Measurements from ENCODE around the gene KIAA1191. TPM values are rescaled to one million over a fixed set of nuclear protein-coding genes. Genes with fewer than 3 reads are reported as not detected.
"Not testable (repeated sequence)": the region's sequence is repeated elsewhere in the genome, so short reads cannot be mapped to it uniquely, and the experiment has no call there.

The KIAA1191 gene, protein sequence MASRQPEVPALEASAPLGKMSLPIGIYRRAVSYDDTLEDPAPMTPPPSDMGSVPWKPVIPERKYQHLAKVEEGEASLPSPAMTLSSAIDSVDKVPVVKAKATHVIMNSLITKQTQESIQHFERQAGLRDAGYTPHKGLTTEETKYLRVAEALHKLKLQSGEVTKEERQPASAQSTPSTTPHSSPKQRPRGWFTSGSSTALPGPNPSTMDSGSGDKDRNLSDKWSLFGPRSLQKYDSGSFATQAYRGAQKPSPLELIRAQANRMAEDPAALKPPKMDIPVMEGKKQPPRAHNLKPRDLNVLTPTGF
- total RNA-seq, result 10 to 100 TPM; 77.6 to 96.5 (median 83.3) TPM

DNA sequence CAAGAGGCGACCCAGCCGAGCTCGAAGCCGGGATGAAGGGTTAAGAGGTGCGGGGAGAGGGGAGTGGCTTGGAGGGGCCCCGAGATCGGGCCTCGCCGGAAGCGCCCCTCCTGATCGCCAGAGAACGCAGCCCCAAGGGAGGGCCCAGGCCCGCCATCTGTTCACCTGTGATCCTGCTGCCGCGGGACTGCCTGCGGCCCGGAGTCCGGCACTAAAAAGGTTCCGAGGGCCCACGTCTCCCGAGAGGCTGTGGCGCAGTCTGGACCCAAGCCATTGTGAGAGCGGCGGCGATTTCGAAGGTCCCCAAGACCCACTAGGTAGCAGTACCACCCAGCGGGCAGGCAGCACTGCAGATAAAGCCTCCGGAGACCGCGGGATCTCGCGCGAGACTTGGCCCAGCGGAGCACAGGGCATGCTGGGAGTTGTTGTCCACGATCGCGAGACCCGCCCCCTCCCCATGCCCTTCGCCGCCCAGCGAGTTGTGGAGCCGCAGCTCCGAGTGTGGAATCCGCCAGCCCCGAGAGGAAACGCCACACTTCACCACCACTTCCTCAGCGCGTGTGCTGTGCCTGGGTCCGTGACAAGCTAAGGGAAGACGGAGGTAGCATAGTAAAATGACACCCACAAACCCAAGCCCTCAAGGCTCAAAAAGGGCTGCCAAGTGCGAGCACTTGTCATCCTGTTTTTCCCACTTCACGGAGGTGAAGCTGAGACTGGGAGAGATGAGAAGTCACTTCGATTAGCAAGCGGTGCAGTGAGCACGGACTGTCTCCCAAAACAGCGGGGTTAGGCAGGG is at the start of gene KIAA1191:
TSS of gene KIAA1191 (minus strand) at position 328 of the 796 bp plus-strand sequence. CDS start 2,256 bp downstream, outside the sequence.
- H3K4me1 ChIP-seq, result peaks cover 0 to 26% (median 14%) of the 10 kb centered on the region in 4 donors
- H3K27me3 ChIP-seq, result no peaks in the 10 kb centered on the region
- no peaks in the 10 kb centered on the region for H3K9me3 ChIP-seq
- DNase-seq, result peak; percentile 96 to 99 (median 98)
- peaks cover 0 to 19% (median 0%) of the 10 kb centered on the region in 3 donors for H3K36me3 ChIP-seq
- H3K4me3 ChIP-seq, result peak within 1 kb of the TSS; percentile 82 to 98 (median 90)
- H3K27ac ChIP-seq, result peak within 1 kb of the TSS; percentile 76 to 84 (median 79)
- peak; percentile 77 to 92 for TF ChIP-seq POLR2A (IDR thresholded peaks at IDR 0.05)
- TF ChIP-seq, protein P1, sequence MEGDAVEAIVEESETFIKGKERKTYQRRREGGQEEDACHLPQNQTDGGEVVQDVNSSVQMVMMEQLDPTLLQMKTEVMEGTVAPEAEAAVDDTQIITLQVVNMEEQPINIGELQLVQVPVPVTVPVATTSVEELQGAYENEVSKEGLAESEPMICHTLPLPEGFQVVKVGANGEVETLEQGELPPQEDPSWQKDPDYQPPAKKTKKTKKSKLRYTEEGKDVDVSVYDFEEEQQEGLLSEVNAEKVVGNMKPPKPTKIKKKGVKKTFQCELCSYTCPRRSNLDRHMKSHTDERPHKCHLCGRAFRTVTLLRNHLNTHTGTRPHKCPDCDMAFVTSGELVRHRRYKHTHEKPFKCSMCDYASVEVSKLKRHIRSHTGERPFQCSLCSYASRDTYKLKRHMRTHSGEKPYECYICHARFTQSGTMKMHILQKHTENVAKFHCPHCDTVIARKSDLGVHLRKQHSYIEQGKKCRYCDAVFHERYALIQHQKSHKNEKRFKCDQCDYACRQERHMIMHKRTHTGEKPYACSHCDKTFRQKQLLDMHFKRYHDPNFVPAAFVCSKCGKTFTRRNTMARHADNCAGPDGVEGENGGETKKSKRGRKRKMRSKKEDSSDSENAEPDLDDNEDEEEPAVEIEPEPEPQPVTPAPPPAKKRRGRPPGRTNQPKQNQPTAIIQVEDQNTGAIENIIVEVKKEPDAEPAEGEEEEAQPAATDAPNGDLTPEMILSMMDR (IDR thresholded peaks at IDR 0.05), result peak in 5 of 6 experiments; percentile 7 to 47 (median 25)

DNA sequence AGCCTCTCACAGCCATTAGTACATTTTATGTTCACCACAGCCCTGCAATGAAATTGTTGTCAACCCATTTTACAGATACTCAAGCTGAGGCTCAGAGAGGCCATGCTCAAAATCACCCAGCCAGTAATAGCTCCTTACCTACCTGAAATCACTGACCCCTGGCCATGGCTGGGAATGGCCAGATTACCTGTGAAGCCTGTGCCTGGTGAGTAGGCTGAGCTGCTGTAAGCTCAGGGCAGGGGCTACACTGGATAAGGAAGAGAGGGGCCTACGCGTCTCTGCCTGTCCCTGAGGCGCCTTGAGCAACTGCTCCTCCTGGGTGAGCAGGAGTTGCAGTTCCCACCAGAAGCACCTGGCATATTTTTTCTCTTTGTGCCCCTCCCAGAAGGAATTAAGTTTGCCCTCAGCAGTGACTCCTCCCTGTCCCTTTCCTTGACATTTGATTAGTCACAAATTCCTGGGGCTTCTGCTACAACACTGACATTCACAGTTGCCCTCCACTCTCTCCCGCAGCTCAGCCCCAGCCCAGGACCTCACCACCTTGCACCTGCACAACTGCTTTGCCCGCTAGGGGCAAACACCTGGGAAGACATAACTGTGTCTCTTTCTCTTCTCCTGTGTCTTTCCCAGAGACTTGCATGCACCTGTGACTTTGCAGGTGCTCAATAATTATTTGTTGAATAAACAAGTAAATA is 49.1 kb upstream of the KIAA1191 start:
- H3K36me3 ChIP-seq, result peaks cover 0 to 44% (median 0%) of the 10 kb centered on the region in 3 donors
- TF ChIP-seq, protein P1 (IDR thresholded peaks at IDR 0.05), result peak in 4 of 6 experiments; percentile 17 to 45 (median 26)
- no peak for TF ChIP-seq POLR2A (IDR thresholded peaks at IDR 0.05)
- H3K9me3 ChIP-seq, result no peaks in the 10 kb centered on the region
- H3K4me1 ChIP-seq, result peaks cover 0 to 54% (median 4%) of the 10 kb centered on the region in 4 donors
- peak overlapping the region in 1 of 4 donors; percentile 16 for H3K27ac ChIP-seq
- peak in 1 of 3 donors; percentile 39 for DNase-seq
- H3K4me3 ChIP-seq, result no peak overlapping the region
- no peaks in the 10 kb centered on the region for H3K27me3 ChIP-seq

DNA sequence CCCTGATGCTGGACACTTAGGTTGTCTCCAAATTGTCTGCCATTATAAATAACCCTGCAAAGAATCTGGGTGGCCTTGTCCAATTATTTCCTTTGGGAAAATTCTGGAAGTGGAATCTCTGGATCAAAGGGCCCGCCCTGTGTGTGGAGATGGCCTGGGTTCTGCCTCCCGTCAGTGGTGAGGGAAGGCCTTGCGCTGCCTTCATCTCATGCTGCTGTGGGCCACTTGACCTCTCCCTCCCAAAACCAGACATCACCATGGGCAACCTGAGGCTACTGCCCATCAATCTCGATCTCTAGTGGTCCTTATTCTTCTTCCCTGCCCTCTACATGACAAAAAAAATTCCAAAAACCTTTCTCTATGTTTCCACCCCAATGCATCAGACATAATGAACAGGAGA is 48.2 kb upstream of the KIAA1191 start:
- no peak for DNase-seq
- H3K27ac ChIP-seq, result no peak overlapping the region
- no peaks in the 10 kb centered on the region for H3K27me3 ChIP-seq
- no peak overlapping the region for H3K4me3 ChIP-seq
- TF ChIP-seq, protein P1 (IDR thresholded peaks at IDR 0.05), result no peak
- TF ChIP-seq POLR2A (IDR thresholded peaks at IDR 0.05), result no peak
- H3K9me3 ChIP-seq, result no peaks in the 10 kb centered on the region
- peaks cover 0 to 54% (median 2%) of the 10 kb centered on the region in 4 donors for H3K4me1 ChIP-seq
- H3K36me3 ChIP-seq, result peaks cover 0 to 44% (median 0%) of the 10 kb centered on the region in 3 donors

DNA sequence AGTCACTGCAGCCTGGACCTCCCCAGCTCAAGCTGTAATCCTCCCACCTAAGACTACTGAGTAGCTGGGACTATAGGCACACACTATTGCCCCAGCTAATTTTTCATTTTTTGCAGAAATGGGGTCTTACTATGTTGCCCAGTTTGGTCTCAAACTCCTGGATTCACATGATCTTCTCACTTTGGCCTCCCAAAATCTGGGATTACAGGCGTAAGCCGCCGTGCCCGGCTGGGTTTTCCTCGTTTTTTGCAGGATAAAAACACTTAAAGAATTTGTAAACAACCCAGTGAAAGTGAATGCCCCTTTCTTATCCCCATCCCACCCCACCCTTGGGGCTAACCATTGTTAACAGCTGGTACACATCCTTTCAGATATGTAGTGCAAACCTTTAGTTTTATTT is 47.0 kb upstream of the KIAA1191 start:
- TF ChIP-seq POLR2A (IDR thresholded peaks at IDR 0.05), result no peak
- TF ChIP-seq, protein P1 (IDR thresholded peaks at IDR 0.05), result no peak
- H3K36me3 ChIP-seq, result peaks cover 0 to 44% (median 0%) of the 10 kb centered on the region in 3 donors
- H3K4me1 ChIP-seq, result peaks cover 0 to 47% (median 2%) of the 10 kb centered on the region in 4 donors

DNA sequence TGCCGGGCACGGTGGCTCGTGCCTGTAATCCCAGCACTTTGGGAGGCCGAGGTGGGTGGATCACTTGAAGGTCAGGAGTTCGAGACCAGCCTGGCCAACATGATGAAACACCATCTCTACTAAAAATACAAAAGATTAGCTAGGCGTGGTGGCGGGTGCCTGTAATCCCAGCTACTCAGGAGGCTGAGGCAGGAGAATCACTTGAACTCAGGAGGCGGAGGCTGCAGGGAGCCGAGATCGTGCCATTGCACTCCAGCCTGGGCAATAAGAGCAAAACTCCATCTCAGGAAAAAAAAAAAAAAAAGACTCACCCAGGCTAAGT is 46.6 kb upstream of the KIAA1191 start:
- not testable (repeated sequence) for H3K27me3 ChIP-seq, H3K4me3 ChIP-seq, H3K9me3 ChIP-seq, H3K27ac ChIP-seq, DNase-seq
- peaks cover 0 to 44% (median 0%) of the 10 kb centered on the region in 3 donors for H3K36me3 ChIP-seq
- peaks cover 0 to 47% (median 2%) of the 10 kb centered on the region in 4 donors for H3K4me1 ChIP-seq

More for the DNA sequence above, 47.0 kb upstream of the KIAA1191 start:
- no peak for DNase-seq
- Histone ChIP-seq H3K27me3 (no peaks in the 10 kb centered on the region), H3K9me3 (no peaks in the 10 kb centered on the region), H3K4me3 (no peak overlapping the region), H3K27ac (no peak overlapping the region)

All from Peyer's patch (tissue), 4 donors.